Psoas muscle (tissue), 8 donors: ENCODE data around the gene GPR25. TPM values are rescaled to one million over a fixed set of nuclear protein-coding genes. Genes with fewer than 3 reads are reported as not detected.

Source experiments
- ATAC-seq, 4 donors: fragments of 200-7000 bp; cut with Tn5 transposase; one replicate each; pipeline ENCODE4 v1.9.1; 2020; ENCODE audit warnings: moderate library complexity in 3 of 4, mild to moderate bottlenecking in 2 of 4
- DNase-seq, 2 donors: peaks; one replicate each; pipeline ENCODE4 v3.0.0-alpha.2; 2020
- H3K27ac ChIP-seq: fragments of 200-600 bp; one replicate; pipeline ENCODE4 v1.8.0; 2022
- H3K27me3 ChIP-seq, 3 donors: fragments of 200-600 bp in 1 of 3; one replicate each; pipeline versions ENCODE4 v1.6.1 to v1.8.0; 2013 to 2022; ENCODE audit warnings: low read length in 2 of 3, mild to moderate bottlenecking in 2 of 3, moderate library complexity in 1 of 3; ENCODE audit not compliant: insufficient read depth in 3 of 3
- H3K36me3 ChIP-seq, 2 donors: fragments of 200-600 bp in 1 of 2; one replicate each; pipeline versions ENCODE4 v1.6.1 to v1.8.0; 2013 to 2022; ENCODE audit warnings: low read depth in 1 of 2, mild to moderate bottlenecking in 1 of 2, moderate library complexity in 1 of 2; ENCODE audit not compliant: insufficient read depth in 1 of 2
- H3K4me1 ChIP-seq: fragments of 200-600 bp; one replicate; pipeline ENCODE4 v1.8.0; 2022
- H3K4me3 ChIP-seq: fragments of 200-600 bp; one replicate; pipeline ENCODE4 v1.8.0; 2022; ENCODE audit warnings: mild to moderate bottlenecking
- H3K9me3 ChIP-seq: fragments of 200-600 bp; one replicate; pipeline ENCODE4 v1.8.0; 2022
- WGBS, 3 donors: extraction: QIAGEN DNeasy Blood & Tissue Kit; methylation state at CpG; one replicate each; pipeline versions ENCODE4 v1.1.6 to v1.1.7; 2013; 5-methylcytosine and 5-hydroxymethylcytosine counted together
- intact Hi-C, 2 donors: fragments of 100-400 bp; cut with DNase I; formaldehyde crosslinking; loops; one replicate each; pipeline versions ENCODE4 v1.11.0 to v1.14.2; 2022
- polyA plus RNA-seq, 3 donors: library from polyadenylated mRNA; stranded (reverse); fragments of 200-250 nt; gene quantifications; one replicate each; pipeline ENCODE4 v1.2.3, GENCODE V29; 2013
- total RNA-seq, 4 donors: library from RNA; stranded (reverse); fragmentation: NEBNext Ultra II Directional in 2 of 4; extraction: Animal tissue kit (Norgen Biotek cat#: 25700) in 2 of 4; gene quantifications; one replicate each; pipeline versions ENCODE4 v1.2.1 to v1.2.4, GENCODE V29; 2021 to 2023
- TF ChIP-seq, protein P1 (sequence below): fragments of 200-600 bp; IDR thresholded peaks from one replicate; pipeline ENCODE4 v1.8.0; 2022; ENCODE audit warnings: antibody characterized with exemption
- donor health status: healthy with polysubstance abuse.
- donor health status: DM: no; HTN: no; CAD: no; lungs with moderate emphysema.
- donor health status: Bipolar disorder and iron deficiency.
- donor health status: healthy.
- donor health status: DM: yes; HTN: yes; CAD: no.
- donor health status: DM: no; HTN: no; CAD: no.
- donor health status: DM: no; HTN: no; CAD: no.
- donor health status: DM: yes; HTN: yes; CAD: no.

The GPR25 gene
- total and polyA plus RNA-seq, 7 donors: not detected

DNA sequence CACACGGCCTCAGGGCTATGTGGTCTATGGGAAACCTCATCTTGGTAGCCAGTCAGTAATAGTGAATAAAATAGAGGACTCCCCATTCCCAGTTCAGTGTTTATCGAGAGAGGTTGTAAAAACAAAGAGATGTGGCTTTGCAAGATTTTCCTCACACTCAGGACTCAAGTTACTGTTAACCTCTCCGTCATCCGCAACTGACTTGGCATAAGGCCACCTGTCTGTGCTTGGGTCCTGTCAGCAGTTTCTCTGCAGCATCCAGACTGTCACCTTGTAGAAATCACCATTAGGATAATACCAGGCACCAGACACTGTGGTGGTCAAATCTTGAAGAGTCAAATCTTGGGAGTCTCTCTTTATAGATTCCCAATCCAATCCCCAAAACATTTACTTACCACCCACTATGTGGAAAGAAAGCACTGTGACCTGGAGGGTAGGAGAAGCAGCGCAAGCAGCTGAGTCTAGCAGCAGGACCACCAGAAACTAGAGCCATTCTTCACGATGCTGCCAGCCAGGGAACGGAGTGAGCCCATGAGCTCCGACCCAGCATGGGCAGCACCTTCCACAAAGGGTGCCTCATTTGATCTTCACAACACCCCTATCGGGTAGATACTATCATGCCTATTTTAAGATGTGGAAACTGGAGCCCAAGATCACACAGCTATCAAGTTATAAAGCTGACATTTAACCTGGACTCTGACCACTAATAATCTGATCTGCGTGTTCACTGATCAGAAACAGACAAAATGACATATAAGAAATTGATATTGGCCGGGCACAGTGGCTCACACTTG lies 5.6 kb upstream of the GPR25 start:
- no peak overlapping the region for H3K4me3 ChIP-seq
- H3K9me3 ChIP-seq: no peaks in the 10 kb centered on the region
- intact Hi-C loops: no loop called here
- peaks cover 0 to 17% of the 10 kb centered on the region in 2 donors for H3K36me3 ChIP-seq
- H3K4me1 ChIP-seq: peaks cover 5% of the 10 kb centered on the region
- TF ChIP-seq, protein P1, sequence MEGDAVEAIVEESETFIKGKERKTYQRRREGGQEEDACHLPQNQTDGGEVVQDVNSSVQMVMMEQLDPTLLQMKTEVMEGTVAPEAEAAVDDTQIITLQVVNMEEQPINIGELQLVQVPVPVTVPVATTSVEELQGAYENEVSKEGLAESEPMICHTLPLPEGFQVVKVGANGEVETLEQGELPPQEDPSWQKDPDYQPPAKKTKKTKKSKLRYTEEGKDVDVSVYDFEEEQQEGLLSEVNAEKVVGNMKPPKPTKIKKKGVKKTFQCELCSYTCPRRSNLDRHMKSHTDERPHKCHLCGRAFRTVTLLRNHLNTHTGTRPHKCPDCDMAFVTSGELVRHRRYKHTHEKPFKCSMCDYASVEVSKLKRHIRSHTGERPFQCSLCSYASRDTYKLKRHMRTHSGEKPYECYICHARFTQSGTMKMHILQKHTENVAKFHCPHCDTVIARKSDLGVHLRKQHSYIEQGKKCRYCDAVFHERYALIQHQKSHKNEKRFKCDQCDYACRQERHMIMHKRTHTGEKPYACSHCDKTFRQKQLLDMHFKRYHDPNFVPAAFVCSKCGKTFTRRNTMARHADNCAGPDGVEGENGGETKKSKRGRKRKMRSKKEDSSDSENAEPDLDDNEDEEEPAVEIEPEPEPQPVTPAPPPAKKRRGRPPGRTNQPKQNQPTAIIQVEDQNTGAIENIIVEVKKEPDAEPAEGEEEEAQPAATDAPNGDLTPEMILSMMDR: no peak
- DNase-seq (no peak), ATAC-seq (peak; percentile 36 to 64 (median 52))
- no peak overlapping the region for H3K27ac ChIP-seq
- 24 to 36% (median 27%) methylated on average over 11 of the region's 11 CpGs for WGBS, 3 donors
- H3K27me3 ChIP-seq: peaks cover 0 to 10% (median 5%) of the 10 kb centered on the region in 3 donors

GRCh38 chr1:200869376-200869752 lies 3.4 kb upstream of the GPR25 start:
- DNase-seq: no peak
- Histone ChIP-seq H3K36me3 (no peaks in the 10 kb centered on the region), H3K9me3 (no peaks in the 10 kb centered on the region), H3K4me1 (peaks cover 15% of the 10 kb centered on the region), H3K27me3 (peaks cover 0 to 31% (median 20%) of the 10 kb centered on the region in 3 donors), H3K27ac (no peak overlapping the region), H3K4me3 (no peak overlapping the region)
- intact Hi-C loops: no loop called here
- TF ChIP-seq, protein P1: no peak
- ATAC-seq: no peak
- WGBS, 3 donors: 78 to 79% (median 79%) methylated on average over 5 of the region's 5 CpGs

GRCh38 chr1:200869753-200870391 lies 2.9 kb upstream of the GPR25 start:
- Histone ChIP-seq H3K36me3 (no peaks in the 10 kb centered on the region), H3K27me3 (peaks cover 0 to 36% (median 25%) of the 10 kb centered on the region in 3 donors), H3K9me3 (no peaks in the 10 kb centered on the region), H3K4me3 (no peak overlapping the region), H3K4me1 (peaks cover 15% of the 10 kb centered on the region), H3K27ac (no peak overlapping the region)
- ATAC-seq (no peak), DNase-seq (no peak)
- intact Hi-C loops: no loop called here
- 87 to 93% (median 92%) methylated on average over 9 of the region's 9 CpGs for WGBS, 3 donors
- TF ChIP-seq, protein P1: no peak

DNA sequence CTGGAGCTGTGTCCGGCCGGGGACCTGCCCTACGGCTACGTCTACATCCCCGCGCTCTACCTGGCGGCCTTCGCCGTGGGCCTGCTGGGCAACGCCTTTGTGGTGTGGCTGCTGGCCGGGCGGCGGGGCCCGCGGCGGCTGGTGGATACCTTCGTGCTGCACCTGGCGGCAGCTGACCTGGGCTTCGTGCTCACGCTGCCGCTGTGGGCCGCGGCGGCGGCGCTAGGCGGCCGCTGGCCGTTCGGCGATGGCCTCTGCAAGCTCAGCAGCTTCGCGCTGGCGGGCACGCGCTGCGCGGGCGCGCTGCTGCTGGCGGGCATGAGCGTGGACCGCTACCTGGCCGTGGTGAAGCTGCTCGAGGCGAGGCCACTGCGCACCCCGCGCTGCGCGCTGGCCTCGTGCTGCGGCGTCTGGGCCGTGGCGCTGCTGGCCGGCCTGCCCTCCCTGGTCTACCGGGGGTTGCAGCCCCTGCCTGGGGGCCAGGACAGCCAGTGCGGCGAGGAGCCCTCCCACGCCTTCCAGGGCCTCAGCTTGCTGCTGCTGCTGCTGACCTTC lies 412 bp downstream of the GPR25 start:
- intact Hi-C loops: no loop called here
- WGBS, 3 donors: 1 to 14% (median 12%) methylated on average over 28 to 61 of the region's 61 CpGs
- Histone ChIP-seq H3K4me1 (peaks cover 10% of the 10 kb centered on the region), H3K36me3 (no peaks in the 10 kb centered on the region), H3K9me3 (no peaks in the 10 kb centered on the region), H3K27me3 (peaks cover 0 to 52% (median 26%) of the 10 kb centered on the region in 3 donors), H3K27ac (no peak overlapping the region), H3K4me3 (peak overlapping the region; percentile 56)
- TF ChIP-seq, protein P1: no peak
- DNase-seq (no peak), ATAC-seq (peak; percentile 34 to 59 (median 45))
